ENCODE data around the gene NPAS3.

NPAS3 gene

GRCh38 chr14:33186656-33187055 lies 248.0 kb downstream of the NPAS3 start:
- DNase-seq = no peak

GRCh38 chr14:33188880-33189279 lies 250.2 kb downstream of the NPAS3 start:
- DNase-seq = no peak

GRCh38 chr14:33191855-33192254 lies 253.2 kb downstream of the NPAS3 start:
- no peak for DNase-seq

- no peak for DNase-seq
Observed at GRCh38 chr14:33194551-33194950, 255.9 kb downstream of the NPAS3 start.

- DNase-seq = no peak
Observed at GRCh38 chr14:33198684-33199083, 260.0 kb downstream of the NPAS3 start.

- DNase-seq = no peak
Observed at GRCh38 chr14:33201116-33201515, 262.4 kb downstream of the NPAS3 start.

GRCh38 chr14:33206981-33207380 lies 268.3 kb downstream of the NPAS3 start:
- no peak for DNase-seq

GRCh38 chr14:33207467-33208017 lies 268.9 kb downstream of the NPAS3 start:
- no peak for DNase-seq

GRCh38 chr14:33210311-33210710 lies 271.6 kb downstream of the NPAS3 start:
- DNase-seq = no peak

- no peak for DNase-seq
Observed at GRCh38 chr14:33218026-33218425, 279.3 kb downstream of the NPAS3 start.

- DNase-seq = no peak
Observed at GRCh38 chr14:33219957-33220356, 281.3 kb downstream of the NPAS3 start.

- no peak for DNase-seq
Observed at GRCh38 chr14:33229269-33229929, 290.7 kb downstream of the NPAS3 start.

GRCh38 chr14:33230021-33230420 lies 291.3 kb downstream of the NPAS3 start:
- no peak for DNase-seq

- no peak for DNase-seq
Observed at GRCh38 chr14:33232031-33232430, 293.4 kb downstream of the NPAS3 start.

GRCh38 chr14:33237115-33237740 lies 298.5 kb downstream of the NPAS3 start:
- no peak for DNase-seq

- DNase-seq = no peak
Observed at GRCh38 chr14:33239465-33239864, 300.8 kb downstream of the NPAS3 start.

GRCh38 chr14:33240466-33240865 lies 301.8 kb downstream of the NPAS3 start:
- DNase-seq = no peak

- no peak for DNase-seq
Observed at GRCh38 chr14:33241331-33241730, 302.7 kb downstream of the NPAS3 start.

- no peak for DNase-seq
Observed at GRCh38 chr14:33249233-33249820, 310.6 kb downstream of the NPAS3 start.

- no peak for DNase-seq
Observed at GRCh38 chr14:33250963-33251362, 312.3 kb downstream of the NPAS3 start.

- no peak for DNase-seq
Observed at GRCh38 chr14:33254342-33254741, 315.7 kb downstream of the NPAS3 start.

GRCh38 chr14:33254861-33255395 lies 316.2 kb downstream of the NPAS3 start:
- no peak for DNase-seq

GRCh38 chr14:33257796-33258195 lies 319.1 kb downstream of the NPAS3 start:
- DNase-seq = no peak

- no peak for DNase-seq
Observed at GRCh38 chr14:33259764-33260163, 321.1 kb downstream of the NPAS3 start.
